Right forelimb (tissue), 1 donor: Measurements from ENCODE around the gene LARGE2.

ENCODE experiments used
- DNase-seq: peaks from one replicate; pipeline ENCODE4 v3.0.0-alpha.2; 2018

Gene LARGE2

DNA sequence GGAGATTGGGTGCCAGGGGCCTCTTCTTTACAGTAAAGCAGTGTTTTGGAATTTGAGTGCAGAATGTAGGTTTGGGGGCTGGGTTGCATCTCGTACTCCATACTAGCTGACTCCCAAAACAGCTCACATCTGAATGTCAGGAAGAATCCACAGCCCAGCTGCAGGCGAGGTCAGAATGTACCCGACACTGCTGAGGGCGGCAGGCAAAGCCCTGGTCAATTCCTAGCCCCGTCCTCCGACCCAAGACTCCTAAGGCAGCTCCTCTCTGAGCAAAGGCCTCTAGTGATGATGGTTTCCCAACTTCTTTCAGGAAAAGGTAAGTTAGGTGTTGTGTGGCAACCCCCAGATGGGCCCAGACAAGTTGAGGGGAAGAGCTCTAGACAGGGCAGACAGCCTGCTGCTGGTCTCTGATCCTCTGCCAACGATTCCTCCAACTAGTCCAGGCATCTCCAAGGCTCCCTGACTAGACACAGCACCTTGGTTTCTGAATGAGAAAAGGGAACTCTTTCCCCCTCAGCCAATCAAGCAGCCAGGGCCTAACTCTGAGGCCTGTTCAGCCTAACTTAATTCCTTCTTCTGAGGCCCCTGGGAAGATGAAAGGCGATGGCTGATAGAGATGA is 8.6 kb downstream of the LARGE2 start:
- DNase-seq, result no peak

DNA sequence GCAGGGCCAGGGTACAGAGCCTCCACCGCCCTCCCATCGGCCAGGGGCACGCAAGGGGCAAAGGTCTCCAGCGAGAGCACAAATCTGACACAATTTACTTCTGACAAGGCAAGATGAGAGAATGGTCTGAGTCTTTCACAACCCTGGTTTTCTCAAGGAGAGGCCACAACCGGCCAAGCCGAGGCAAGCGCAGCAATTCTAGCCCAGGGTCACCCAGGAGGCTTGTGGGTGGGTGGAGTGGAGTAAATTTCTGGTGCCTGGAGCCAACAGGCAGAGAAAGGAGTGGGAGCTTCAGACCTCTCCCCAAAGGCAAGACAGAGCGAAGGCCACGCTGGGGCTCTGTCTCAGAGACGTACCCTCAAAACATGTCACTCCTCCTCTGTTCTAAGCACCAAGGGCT is 9.3 kb downstream of the LARGE2 start:
- DNase-seq, result no peak

DNA sequence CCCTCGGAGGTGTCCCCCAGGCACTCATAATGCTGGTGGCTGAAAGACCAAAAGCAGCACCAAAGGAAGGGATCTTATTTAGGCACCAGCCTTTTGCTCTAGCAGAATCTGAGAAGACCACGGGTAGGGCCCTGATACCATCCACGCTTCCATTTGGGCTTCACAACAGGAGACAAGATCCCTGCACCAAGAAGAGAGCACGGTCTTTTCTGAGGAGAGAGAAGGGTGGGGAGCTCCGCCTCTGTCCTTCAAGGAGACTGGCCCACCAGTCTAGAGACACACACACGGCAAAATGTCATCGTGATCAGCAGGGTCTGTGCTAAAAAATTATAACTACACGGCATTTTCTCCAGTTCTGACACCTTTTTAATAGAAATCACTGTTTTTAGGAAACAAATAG is 9.8 kb downstream of the LARGE2 start:
- DNase-seq, result no peak

DNA sequence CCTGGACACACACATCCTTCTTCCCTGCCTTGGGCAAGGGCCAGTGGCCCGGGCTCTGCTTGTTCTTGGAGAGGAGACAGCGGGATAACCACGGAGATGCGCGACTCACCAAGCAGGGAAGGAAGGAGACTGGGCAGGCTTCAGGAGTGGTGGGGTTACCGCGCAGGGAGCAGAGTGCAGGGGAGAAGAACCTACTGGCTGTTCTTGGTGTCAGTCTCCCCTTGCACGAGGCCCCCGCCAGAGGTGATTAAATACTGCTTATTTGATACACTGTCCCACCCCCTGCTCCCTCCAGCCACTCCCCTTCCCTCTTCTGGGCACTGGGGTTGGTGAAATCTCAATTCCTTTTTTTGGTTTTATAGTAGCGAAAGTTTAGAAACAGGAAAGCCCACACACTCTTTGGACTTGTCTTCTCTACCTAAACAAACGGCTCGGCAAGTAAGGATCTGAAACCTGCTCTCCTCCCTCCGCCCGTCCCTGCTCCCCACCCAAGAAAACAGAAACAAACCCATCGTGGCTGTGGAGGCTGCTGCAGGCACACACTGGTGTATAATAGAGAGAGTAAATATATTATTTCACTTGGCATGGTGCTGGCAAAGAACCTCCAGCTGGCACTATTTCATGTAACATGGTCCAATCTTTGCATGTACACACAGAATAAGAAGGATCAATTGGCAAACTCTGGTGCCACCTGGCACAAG is 10.8 kb downstream of the LARGE2 start:
- no peak for DNase-seq

DNA sequence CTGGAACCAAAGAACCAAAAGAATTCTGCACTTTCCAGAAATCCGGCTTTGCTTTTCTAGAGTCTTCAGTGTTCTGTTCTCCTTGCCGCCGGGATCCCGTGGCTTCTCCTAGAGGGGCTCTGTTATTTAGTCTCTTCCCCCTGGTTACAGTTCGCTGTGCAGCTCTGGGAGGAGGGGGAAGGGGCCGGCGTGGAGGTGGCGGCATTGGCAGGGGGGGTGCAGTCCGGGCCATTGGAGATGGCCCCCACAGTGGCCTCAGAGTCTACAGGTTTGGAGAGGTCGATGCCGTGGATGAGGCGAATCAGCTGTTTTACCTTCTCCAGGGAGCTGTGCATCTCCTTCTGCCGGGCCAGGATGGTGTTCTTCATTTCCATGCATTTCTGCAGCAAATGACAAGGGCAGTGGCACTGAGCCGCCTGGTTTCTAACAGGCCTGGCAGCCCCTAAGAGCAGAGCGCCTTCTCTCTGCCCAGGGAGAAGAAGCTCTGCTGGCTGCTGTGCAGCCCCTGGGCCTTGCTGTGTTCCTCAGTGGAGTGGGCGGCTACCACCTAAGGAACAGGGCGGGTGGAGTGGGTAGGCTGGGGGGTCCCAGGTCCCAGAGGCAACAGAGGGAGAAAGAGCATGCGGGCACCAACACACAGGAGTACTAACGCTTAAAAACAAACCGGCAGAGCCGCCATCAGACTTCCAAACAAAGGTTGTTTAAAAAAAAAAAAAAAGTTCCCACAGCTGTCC is 11.6 kb downstream of the LARGE2 start:
- no peak for DNase-seq

DNA sequence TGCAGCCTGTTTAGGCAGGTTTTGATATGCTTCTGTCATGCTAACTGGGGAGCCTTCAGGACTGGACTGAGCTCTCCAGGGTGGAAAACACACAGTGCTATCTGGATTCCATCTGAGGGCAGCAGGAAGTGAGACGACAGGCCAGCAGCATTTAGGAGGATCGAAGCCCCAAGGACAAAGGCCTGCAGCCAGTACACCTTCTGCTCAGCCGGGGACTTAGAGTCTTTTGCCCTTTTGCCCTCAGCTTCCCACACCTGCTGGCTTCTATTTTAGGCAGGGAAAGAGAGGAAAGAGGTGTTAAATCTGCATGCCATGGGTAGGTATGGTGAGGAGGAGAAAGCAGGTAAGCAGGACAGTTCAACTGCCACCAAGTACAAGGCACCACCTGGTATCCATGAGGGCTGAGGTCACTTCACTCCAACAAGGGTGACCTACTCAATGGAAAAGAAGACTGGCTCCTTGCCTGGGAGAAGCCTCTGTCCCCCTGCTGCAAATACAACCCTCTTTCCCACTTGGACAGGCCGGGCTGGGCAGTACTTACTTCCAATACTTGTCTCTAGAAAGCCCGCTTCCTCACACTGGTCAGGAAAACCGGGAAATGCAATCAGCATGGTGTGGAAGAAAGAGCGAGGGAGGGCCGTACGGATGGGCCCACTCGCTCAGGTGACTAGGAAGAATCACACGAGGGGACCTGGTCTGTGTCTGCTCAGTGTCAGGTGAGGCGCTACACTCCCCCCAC is 12.3 kb downstream of the LARGE2 start:
- no peak for DNase-seq

DNA sequence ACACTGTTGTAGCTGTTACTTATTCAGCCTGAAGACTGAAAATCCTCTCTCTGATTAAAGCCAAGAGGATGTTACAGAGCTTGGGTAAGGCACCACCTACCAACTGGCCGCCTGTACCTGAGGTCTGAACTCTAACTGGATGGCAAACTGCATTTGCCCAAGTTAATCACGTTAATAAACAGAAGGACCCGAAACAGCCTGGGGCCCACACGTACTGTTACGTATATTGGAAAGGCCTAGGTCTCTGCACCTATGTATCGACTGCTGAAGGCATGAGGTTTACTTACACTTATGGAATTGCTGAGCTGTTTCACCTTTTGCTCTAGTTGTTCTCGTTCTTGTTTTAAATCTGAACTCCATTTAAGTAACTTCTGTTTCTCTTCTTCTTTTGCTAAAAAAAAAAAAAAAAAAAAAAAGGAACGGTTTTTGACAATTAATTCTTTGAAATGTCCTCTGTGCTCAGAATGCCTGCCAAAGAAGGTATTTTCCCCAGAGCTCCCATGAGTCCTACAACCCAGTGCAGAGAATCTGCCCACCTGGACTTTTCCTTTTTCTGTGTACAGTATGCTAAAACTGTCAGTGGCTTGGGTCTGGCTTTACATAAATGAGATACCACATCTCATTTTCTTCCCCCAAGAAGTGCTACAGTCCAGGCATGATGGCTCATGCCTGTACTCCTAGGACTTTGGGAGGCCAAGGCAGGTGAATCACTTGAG is 13.1 kb downstream of the LARGE2 start:
- DNase-seq, result no peak

- DNase-seq, result no peak
Measured at GRCh38 chr11:45936511-45937054, 14.1 kb downstream of the LARGE2 start.

DNA sequence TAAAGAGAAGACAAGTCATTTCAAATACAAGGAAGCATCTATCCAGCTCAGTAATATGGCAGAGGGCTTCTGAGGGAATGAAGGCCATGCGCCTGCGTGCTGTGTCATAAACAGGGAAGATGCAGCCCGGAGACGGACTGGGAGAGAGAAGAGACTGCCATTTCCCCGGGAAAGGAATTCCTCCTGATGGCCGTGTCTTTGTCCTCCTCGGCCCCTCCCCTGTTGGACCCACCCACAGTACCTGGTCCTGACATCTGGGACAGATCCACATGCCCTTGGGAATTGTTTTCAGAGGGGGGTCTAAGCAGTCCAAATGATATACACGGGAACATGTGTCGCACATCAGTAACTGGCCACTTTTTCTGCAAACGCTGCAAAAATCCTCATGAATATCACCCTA is 15.5 kb downstream of the LARGE2 start:
- no peak for DNase-seq

DNA sequence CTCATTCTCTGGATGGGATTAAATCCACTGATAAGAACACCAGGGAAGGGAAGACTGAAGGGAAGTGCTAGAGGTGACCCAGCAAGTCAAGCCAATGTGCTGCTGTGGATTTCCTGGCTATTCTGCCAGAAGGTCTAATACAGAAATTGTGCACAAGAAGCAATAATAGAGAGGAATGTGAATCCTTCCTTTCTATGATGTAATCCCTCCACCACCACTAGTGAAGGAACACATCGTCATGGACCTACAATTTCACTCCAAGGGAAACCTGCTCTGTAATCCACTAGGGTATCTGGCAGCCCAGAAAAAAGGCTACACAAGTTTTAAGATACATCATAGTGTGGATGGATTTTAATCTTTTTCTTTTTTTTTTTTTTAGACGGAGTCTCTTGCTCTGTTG is 17.4 kb downstream of the LARGE2 start:
- DNase-seq, result no peak

GRCh38 chr11:45941285-45941684 is 18.8 kb downstream of the LARGE2 start:
- no peak for DNase-seq

DNA sequence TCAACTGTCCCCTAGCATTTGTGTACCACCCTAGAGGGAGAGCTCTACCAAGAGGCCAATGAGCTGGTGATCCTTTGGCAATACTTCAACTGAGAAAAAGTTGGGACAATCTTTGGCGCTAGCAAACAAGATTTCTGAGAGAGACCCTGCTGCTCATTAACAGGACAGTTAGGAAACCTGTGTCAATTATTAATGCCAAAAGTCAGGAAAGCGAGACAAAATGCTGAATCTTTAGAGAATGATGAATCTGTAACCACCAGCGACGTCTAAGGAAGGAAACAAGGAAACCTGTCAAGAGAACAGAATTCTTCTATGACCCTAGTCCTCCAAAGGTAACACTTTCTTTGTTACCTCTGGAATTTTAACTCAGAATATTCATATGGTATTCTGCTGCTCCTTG is 19.9 kb downstream of the LARGE2 start:
- no peak for DNase-seq

- no peak for DNase-seq
Measured at GRCh38 chr11:45945397-45945999, 23.0 kb downstream of the LARGE2 start.

GRCh38 chr11:45947885-45948284 is 25.4 kb downstream of the LARGE2 start:
- DNase-seq, result no peak

- no peak for DNase-seq
Measured at GRCh38 chr11:45948356-45948755, 25.9 kb downstream of the LARGE2 start.

- DNase-seq, result no peak
Measured at GRCh38 chr11:45949992-45950407, 27.5 kb downstream of the LARGE2 start.

GRCh38 chr11:45959851-45960250 is 37.4 kb downstream of the LARGE2 start:
- no peak for DNase-seq

- no peak for DNase-seq
Measured at GRCh38 chr11:45960387-45961095, 38.1 kb downstream of the LARGE2 start.

DNA sequence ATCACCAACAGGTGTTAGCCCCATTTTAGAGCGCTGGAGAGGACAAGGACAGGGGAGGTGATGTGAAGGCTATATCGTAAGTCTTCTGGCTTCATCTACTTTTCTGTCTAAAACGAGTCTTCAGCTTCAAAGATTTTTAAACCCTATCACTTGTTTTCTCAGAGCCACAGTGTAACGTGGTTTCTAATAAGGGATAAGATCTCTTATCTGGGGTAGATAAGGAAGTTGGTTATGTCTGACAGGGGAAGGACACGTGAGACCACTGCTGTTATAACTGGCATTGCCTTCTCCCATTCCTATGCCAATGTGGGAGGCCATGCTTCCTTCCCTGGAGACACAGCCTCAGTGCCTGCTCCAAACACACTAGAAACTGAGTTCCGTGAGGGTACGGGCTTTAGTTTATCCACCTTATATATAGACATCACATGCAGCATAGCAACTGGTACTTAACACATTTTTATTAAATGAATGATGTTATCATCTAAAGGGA is 39.3 kb downstream of the LARGE2 start:
- no peak for DNase-seq

DNA sequence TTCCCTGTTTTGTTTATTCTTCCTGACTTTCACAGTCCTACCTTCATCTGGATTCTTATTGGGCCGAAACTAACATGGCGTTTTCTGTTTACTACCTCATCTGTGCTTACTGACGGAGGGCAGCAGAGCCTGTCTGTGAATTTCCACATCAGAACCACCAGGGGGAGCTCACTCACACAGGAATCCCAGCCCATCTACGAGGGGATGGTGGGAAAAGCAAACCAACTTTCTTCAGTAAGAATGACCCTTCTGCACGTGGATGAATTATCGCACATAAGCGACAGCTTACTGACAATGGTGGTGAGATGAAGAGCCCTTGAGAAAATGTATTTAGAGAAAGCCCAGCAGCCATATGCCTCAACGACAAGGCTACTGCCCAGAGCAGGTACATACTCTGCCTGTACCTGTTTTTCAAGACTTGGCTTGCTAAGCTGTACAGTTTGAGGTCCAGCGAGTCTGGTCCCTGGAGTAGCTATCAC is 42.5 kb downstream of the LARGE2 start:
- DNase-seq, result peak; percentile 68

DNA sequence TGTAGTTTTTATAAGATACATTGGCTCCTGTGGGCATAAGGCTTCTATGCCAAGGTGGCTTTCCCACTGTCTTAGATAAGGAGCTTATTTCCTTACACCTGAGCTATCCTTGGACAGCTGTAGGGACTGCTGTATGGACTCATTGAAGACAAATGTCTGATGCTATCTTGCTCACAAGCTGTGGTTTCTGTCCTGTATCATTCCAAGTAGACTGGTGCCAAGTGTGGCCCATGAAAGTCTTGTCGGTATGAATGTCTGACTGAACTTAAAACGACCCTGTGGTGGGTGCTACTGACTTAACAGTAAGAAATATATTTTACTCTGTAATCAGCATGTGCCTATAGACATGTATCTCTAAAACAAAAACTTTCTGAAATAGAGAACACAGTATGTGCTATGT is 45.0 kb downstream of the LARGE2 start:
- no peak for DNase-seq
